K562 (cell line): Measurements from ENCODE around the gene RSPRY1. TPM values are rescaled to one million over a fixed set of nuclear protein-coding genes. Genes with fewer than 3 reads are reported as not detected.

Source experiments
- ATAC-seq: fragments of 200-7000 bp; cut with Tn5 transposase; 3 replicates; pipeline ENCODE4 v1.9.1; 2020; ENCODE audit warnings: moderate library complexity
- BruUV-seq: library from RNA; stranded (reverse); fragments of 400-500 nt; replicated peaks from 2 replicates; lab custom pipeline; 2021; lab: Mats Ljungman, UMichigan
- CTCF ChIA-PET: fragments of 300-600 bp; formaldehyde crosslinking; extraction: SDS; loops from one replicate; lab custom pipeline; 2021; ENCODE audit warnings: low intra/inter-chr PET ratio; lab: Yijun Ruan, JAX
- POLR2A ChIA-PET: fragments of 300-600, 350-650 bp; sonication (Branson Sonifier 250); formaldehyde crosslinking; extraction: SDS; loops from one replicate; lab custom pipeline; 2021; ENCODE audit warnings: antibody characterized with exemption, inconsistent platforms; lab: Yijun Ruan, JAX
- DNase-seq, 4 experiments: peaks; one replicate each; pipeline versions ENCODE4 v3.0.0 to v3.0.0-alpha.2; 2011 to 2018; ENCODE audit warnings: low spot score in 3 of 4, mixed read lengths in 3 of 4; ENCODE audit errors: extremely low read depth in 1 of 4
- FAIRE-seq: peaks from 2 replicates; lab custom pipeline; 2011; peaks lifted over from hg19 to GRCh38; lab: Jason Lieb, UNC
- H2AFZ ChIP-seq: 2 replicates; pipeline ENCODE4 v1.6.0; 2011; ENCODE audit warnings: low read depth, low read length, control low read depth, inconsistent platforms
- H3K27ac ChIP-seq: fragments of 200-600 bp; 3 replicates; pipeline ENCODE4 v1.8.0; 2011; ENCODE audit warnings: low read depth, mild to moderate bottlenecking, control low read depth, inconsistent platforms, low read length, moderate library complexity, mixed read lengths; ENCODE audit errors: extremely low read depth
- H3K27me3 ChIP-seq, 2 experiments: fragments of 300-600 bp in 1 of 2; 2 replicates in 1 of 2; 3 replicates in 1 of 2; pipeline versions ENCODE4 v1.6.0 to v1.8.0; 2011; ENCODE audit warnings: inconsistent platforms in 2 of 2, low read length in 2 of 2, mild to moderate bottlenecking in 1 of 2, mixed read lengths in 1 of 2, moderate library complexity in 1 of 2; ENCODE audit not compliant: control insufficient read depth in 2 of 2, insufficient read depth in 2 of 2
- H3K36me3 ChIP-seq: fragments of 300-600 bp; 3 replicates; pipeline ENCODE4 v1.8.0; 2011; ENCODE audit warnings: mild to moderate bottlenecking, low read length, inconsistent platforms; ENCODE audit not compliant: control insufficient read depth, insufficient read depth
- H3K4me1 ChIP-seq, 2 experiments: fragments of 200-600 bp in 1 of 2; replicated peaks in 1 of 2; 2 replicates in 1 of 2; 3 replicates in 1 of 2; pipeline versions ENCODE4 v1.5.1 to v1.8.0; 2011; ENCODE audit warnings: inconsistent platforms in 2 of 2, low read length in 2 of 2, mild to moderate bottlenecking in 1 of 2, mixed read lengths in 1 of 2, moderate library complexity in 1 of 2; ENCODE audit not compliant: control insufficient read depth in 2 of 2, insufficient read depth in 2 of 2
- H3K4me2 ChIP-seq: 2 replicates; pipeline ENCODE4 v1.6.1; 2011; ENCODE audit warnings: low read length, control low read depth, inconsistent platforms, mixed read lengths; ENCODE audit not compliant: insufficient read depth
- H3K4me3 ChIP-seq: fragments of 200-600 bp; sonication (generic), shearing (Covaris generic); 2 replicates; pipeline ENCODE4 v1.5.1; 2016; ENCODE audit warnings: control low read depth, inconsistent platforms
- H3K79me2 ChIP-seq: fragments of 200-600 bp; 3 replicates; pipeline ENCODE4 v1.8.0; 2011; ENCODE audit warnings: low read length, inconsistent platforms; ENCODE audit not compliant: control insufficient read depth, insufficient read depth
- H3K9ac ChIP-seq, 2 experiments: 2 replicates each; pipeline versions ENCODE4 v1.6.0 to v1.6.1; 2011; ENCODE audit warnings: low read depth in 2 of 2, low read length in 2 of 2, control low read depth in 1 of 2, inconsistent platforms in 1 of 2, mild to moderate bottlenecking in 1 of 2, mixed read lengths in 1 of 2; ENCODE audit not compliant: insufficient read depth in 1 of 2
- H3K9me1 ChIP-seq: one replicate; pipeline ENCODE4 v1.6.0; 2011; ENCODE audit warnings: inconsistent platforms, mild to moderate bottlenecking, low read length, moderate library complexity; ENCODE audit not compliant: control insufficient read depth, insufficient read depth
- H3K9me3 ChIP-seq: replicated peaks from 2 replicates; pipeline ENCODE4 v1.5.1; 2011; ENCODE audit warnings: low read depth, low read length, inconsistent platforms; ENCODE audit not compliant: control insufficient read depth, insufficient read depth
- H4K20me1 ChIP-seq: replicated peaks from 2 replicates; pipeline ENCODE4 v1.6.1; 2011; ENCODE audit warnings: low read length, inconsistent platforms, mixed read lengths; ENCODE audit not compliant: control insufficient read depth, insufficient read depth
- CBX1 ChIP-seq: sonication (generic); IDR thresholded peaks from 2 replicates; pipeline ENCODE4 v1.6.1; 2016; ENCODE audit warnings: antibody characterized with exemption, low read depth, mild to moderate bottlenecking
- GABPA ChIP-seq: fragments of 200-800 bp; sonication (Bioruptor generic); conservative IDR thresholded peaks from 2 replicates; pipeline ENCODE4 v1.6.1; 2016; ENCODE audit warnings: low read depth, missing genetic modification characterization, missing compliant biosample characterization
- MTF1 ChIP-seq: fragments of 250-450 bp; sonication (Bioruptor Pico); IDR thresholded peaks from 2 replicates; pipeline ENCODE4 v1.9.0; 2021; ENCODE audit warnings: moderate library complexity, mild to moderate bottlenecking, inconsistent platforms, borderline replicate concordance
- NBN ChIP-seq: fragments of 450-650 bp; IDR thresholded peaks from 2 replicates; pipeline ENCODE4 v1.6.1; 2016; ENCODE audit warnings: low read depth, mild to moderate bottlenecking
- RFX5 ChIP-seq: IDR thresholded peaks from 2 replicates; pipeline ENCODE4 v1.6.1; 2011; ENCODE audit warnings: low read depth, mild to moderate bottlenecking, improper control_type of control experiment, low read length
- RNF2 ChIP-seq: sonication (generic); IDR thresholded peaks from 2 replicates; pipeline ENCODE4 v1.6.1; 2016
- SMAD4 ChIP-seq: fragments of 250-450 bp; sonication (Bioruptor Pico); conservative IDR thresholded peaks from 2 replicates; pipeline ENCODE4 v1.8.0; 2021; ENCODE audit warnings: inconsistent platforms, mild to moderate bottlenecking, moderate library complexity
- TEAD1 ChIP-seq, 2 experiments: fragments of 450-650 bp in 1 of 2; sonication (generic) in 1 of 2; formaldehyde crosslinking; IDR thresholded peaks; 2 replicates each; pipeline versions ENCODE4 v1.4.0 to v1.8.0; 2020 to 2022; ENCODE audit warnings: mild to moderate bottlenecking in 2 of 2, missing genetic modification reagents in 1 of 2
- THRAP3 ChIP-seq: fragments of 450-650 bp; IDR thresholded peaks from 2 replicates; pipeline ENCODE4 v1.6.1; 2016; ENCODE audit warnings: mild to moderate bottlenecking, inconsistent platforms, borderline replicate concordance
- ZC3H4 ChIP-seq: sonication (generic); formaldehyde crosslinking; IDR thresholded peaks from 2 replicates; pipeline ENCODE4 v1.9.0; 2021; ENCODE audit warnings: missing genetic modification reagents, borderline replicate concordance
- ZNF507 ChIP-seq: conservative IDR thresholded peaks from 2 replicates; pipeline ENCODE4 v1.6.1; 2017; ENCODE audit warnings: missing genetic modification characterization, missing compliant biosample characterization
- ZNF644 ChIP-seq: fragments of 200-800 bp; sonication (Bioruptor generic); IDR thresholded peaks from 2 replicates; pipeline ENCODE4 v1.6.1; 2016; ENCODE audit warnings: low read depth, missing genetic modification characterization, missing compliant biosample characterization
- WGBS: fragments of 100-300 bp; shearing (Covaris generic); methylation state at CpG from one replicate; pipeline ENCODE4 v1.1.6; 2016; ENCODE audit warnings: low coverage, mixed read lengths; ENCODE audit not compliant: insufficient coverage; ENCODE audit errors: missing lambda C conversion rate; 5-methylcytosine and 5-hydroxymethylcytosine counted together
- in situ Hi-C: fragments of 300-500 bp; cut with MboI; formaldehyde crosslinking; loops from 4 replicates; pipeline ENCODE4 v1.15.0; 2018; ENCODE audit warnings: inconsistent platforms, mixed read lengths
- intact Hi-C: fragments of 100-400 bp; cut with micrococcal nuclease; formaldehyde crosslinking; loops from 2 replicates; pipeline ENCODE4 v1.14.2; 2022
- polyA plus RNA-seq, 8 experiments: library from polyadenylated mRNA; depleted of rRNA in 4 of 8; stranded (reverse) in 5 of 8; unstranded in 3 of 8; fragments of >200 nt; fragmentation: Nextera tagmentation in 2 of 8; fragmentation: Illumina TruSeq in 1 of 8; extraction: Ambion mirVana in 2 of 8; extraction: Trizol in 1 of 8; gene quantifications; 2 replicates each; pipeline versions ENCODE4 v1.2.1 to v1.2.3, GENCODE V29; 2011 to 2014; ENCODE audit warnings: inconsistent platforms in 1 of 8, missing spikeins in 1 of 8
- total RNA-seq, 7 experiments: library from RNA; depleted of rRNA in 6 of 7; stranded (reverse); fragments of >200 nt in 6 of 7; fragmentation: Illumina TruSeq in 2 of 7; extraction: Trizol in 2 of 7; gene quantifications; 2 replicates each; pipeline versions ENCODE4 v1.2.1 to v1.2.3, GENCODE V29; 2011 to 2021; ENCODE audit warnings: low replicate concordance in 1 of 7
- TF ChIP-seq, protein P1 (sequence below): fragments of 250-450 bp; sonication (Bioruptor Pico); IDR thresholded peaks from 2 replicates; pipeline ENCODE4 v1.9.0; 2021; ENCODE audit warnings: mild to moderate bottlenecking, inconsistent platforms
- TF ChIP-seq, protein P2 (sequence below), 2 experiments: IDR thresholded peaks in 1 of 2; conservative IDR thresholded peaks in 1 of 2; 2 replicates each; pipeline ENCODE4 v1.6.1; 2016; ENCODE audit warnings: low read depth in 2 of 2, mild to moderate bottlenecking in 1 of 2, missing compliant biosample characterization in 1 of 2, missing genetic modification characterization in 1 of 2, moderate library complexity in 1 of 2
- TF ChIP-seq, protein P3 (sequence below): sonication (generic); formaldehyde crosslinking; IDR thresholded peaks from 2 replicates; pipeline ENCODE4 v1.8.0; 2023; ENCODE audit warnings: mild to moderate bottlenecking, missing genetic modification reagents

RSPRY1 gene
- total and polyA plus RNA-seq, 9 of the 15 experiments (the other 6 are each of a cell fraction or from before 2014, with no cell fraction given) = 10.2 to 27.8 (median 20.8) TPM

DNA sequence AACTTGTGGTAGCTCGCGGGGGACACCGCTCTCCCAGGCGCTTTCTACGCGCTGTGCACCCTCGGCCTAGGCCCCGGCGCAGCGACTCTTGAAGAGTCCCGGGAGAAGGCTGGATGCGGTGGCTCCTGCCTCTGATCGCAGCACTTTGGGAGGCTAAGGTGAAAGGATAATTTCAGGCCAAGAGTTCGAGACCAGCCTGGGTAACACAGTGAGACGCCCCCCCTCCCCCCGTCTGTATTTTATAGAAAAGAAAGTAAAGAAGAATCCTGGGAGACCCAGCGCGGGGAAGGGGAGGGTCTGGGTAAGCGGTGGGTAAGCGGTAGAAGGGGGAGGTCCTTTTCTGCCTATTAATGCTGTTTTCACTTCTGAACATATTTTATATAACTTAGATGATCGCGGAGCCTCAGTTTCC, 98.8 kb downstream of the RSPRY1 start (continued):
- 0 out of 2 replicates have a peak, but pooled peaks have one; percentile 5 for TF ChIP-seq SMAD4 (CRISPR knock-in tag)

DNA sequence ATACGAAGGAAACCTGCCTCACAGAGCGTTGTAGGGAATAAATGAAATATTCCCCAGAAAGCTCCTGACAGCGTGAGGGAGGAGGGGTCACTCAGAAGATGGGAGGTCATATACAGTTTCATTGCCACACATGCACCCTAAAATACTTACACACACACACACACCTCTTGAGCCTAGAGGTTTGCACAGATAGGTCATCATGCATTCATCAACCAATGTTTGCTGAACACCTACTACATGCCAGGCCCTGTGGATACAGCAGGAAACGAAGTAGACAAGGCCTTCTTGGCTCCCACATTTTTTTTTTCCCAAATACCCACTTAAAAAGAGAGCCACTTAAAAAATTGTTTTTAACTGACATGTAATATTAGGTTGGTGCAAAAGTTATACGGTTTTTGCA, 99.2 kb downstream of the RSPRY1 start:
- no peak for FAIRE-seq
- Histone ChIP-seq H3K4me3 (no peak overlapping the region), H3K9ac (no peak overlapping the region; a peak in 1 of 4 replicates), H4K20me1 (no peaks in the 10 kb centered on the region), H3K79me2 (no peaks in the 10 kb centered on the region), H3K9me1 (no peaks in the 10 kb centered on the region), H3K27ac (no peak overlapping the region), H3K27me3 (peaks cover 4 to 19% of the 10 kb centered on the region in 2 experiments; a peak in 4 of 5 replicates), H3K36me3 (no peaks in the 10 kb centered on the region), H3K4me2 (no peak overlapping the region; the same call in 1 of the 2 replicates), H3K4me1 (peaks cover 6 to 23% of the 10 kb centered on the region in 2 experiments; a peak in 4 of 5 replicates), H3K9me3 (no peaks in the 10 kb centered on the region), H2AFZ (no peak overlapping the region; the same call in 1 of the 2 replicates)
- DNase-seq = no peak
- WGBS = 77% methylated on average over 5 of the region's 5 CpGs
- in situ Hi-C loops (no loop called here), intact Hi-C loops (no loop called here)
- CTCF ChIA-PET = no interaction called here
- ATAC-seq = no peak
- POLR2A ChIA-PET = no interaction called here
- BruUV-seq = no TSS peak
- TF ChIP-seq MTF1 (CRISPR knock-in tag) (no peak), GABPA (tag) (no peak), RNF2 (no peak), RFX5 (no peak), ZC3H4 (CRISPR knock-in tag) (no peak), TEAD1 (CRISPR knock-in tag; IDR thresholded peaks at IDR 0.05) (no peak), ZNF507 (no peak), NBN (no peak), CBX1 (no peak), THRAP3 (no peak), ZNF644 (no peak)
- TF ChIP-seq, protein P1, sequence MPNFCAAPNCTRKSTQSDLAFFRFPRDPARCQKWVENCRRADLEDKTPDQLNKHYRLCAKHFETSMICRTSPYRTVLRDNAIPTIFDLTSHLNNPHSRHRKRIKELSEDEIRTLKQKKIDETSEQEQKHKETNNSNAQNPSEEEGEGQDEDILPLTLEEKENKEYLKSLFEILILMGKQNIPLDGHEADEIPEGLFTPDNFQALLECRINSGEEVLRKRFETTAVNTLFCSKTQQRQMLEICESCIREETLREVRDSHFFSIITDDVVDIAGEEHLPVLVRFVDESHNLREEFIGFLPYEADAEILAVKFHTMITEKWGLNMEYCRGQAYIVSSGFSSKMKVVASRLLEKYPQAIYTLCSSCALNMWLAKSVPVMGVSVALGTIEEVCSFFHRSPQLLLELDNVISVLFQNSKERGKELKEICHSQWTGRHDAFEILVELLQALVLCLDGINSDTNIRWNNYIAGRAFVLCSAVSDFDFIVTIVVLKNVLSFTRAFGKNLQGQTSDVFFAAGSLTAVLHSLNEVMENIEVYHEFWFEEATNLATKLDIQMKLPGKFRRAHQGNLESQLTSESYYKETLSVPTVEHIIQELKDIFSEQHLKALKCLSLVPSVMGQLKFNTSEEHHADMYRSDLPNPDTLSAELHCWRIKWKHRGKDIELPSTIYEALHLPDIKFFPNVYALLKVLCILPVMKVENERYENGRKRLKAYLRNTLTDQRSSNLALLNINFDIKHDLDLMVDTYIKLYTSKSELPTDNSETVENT (CRISPR knock-in tag) = no peak
- TF ChIP-seq, protein P2, sequence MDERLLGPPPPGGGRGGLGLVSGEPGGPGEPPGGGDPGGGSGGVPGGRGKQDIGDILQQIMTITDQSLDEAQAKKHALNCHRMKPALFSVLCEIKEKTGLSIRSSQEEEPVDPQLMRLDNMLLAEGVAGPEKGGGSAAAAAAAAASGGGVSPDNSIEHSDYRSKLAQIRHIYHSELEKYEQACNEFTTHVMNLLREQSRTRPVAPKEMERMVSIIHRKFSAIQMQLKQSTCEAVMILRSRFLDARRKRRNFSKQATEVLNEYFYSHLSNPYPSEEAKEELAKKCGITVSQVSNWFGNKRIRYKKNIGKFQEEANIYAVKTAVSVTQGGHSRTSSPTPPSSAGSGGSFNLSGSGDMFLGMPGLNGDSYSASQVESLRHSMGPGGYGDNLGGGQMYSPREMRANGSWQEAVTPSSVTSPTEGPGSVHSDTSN (CRISPR knock-in tag; IDR thresholded peaks at IDR 0.05; ENCODE audit: low read depth) = no peak
- TF ChIP-seq, protein P2 (tag; conservative IDR thresholded peaks at IDR 0.05; ENCODE audit: low read depth) = no peak
- TF ChIP-seq, protein P3, sequence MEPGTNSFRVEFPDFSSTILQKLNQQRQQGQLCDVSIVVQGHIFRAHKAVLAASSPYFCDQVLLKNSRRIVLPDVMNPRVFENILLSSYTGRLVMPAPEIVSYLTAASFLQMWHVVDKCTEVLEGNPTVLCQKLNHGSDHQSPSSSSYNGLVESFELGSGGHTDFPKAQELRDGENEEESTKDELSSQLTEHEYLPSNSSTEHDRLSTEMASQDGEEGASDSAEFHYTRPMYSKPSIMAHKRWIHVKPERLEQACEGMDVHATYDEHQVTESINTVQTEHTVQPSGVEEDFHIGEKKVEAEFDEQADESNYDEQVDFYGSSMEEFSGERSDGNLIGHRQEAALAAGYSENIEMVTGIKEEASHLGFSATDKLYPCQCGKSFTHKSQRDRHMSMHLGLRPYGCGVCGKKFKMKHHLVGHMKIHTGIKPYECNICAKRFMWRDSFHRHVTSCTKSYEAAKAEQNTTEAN (CRISPR knock-in tag) = no peak
